NCI-H1436 (cell line): ENCODE results near the gene CHD5.

Experiments used
- DNase-seq: peaks from one replicate; lab custom pipeline; 2025; lab: John Stamatoyannopoulos, UW

CHD5 gene

DNA sequence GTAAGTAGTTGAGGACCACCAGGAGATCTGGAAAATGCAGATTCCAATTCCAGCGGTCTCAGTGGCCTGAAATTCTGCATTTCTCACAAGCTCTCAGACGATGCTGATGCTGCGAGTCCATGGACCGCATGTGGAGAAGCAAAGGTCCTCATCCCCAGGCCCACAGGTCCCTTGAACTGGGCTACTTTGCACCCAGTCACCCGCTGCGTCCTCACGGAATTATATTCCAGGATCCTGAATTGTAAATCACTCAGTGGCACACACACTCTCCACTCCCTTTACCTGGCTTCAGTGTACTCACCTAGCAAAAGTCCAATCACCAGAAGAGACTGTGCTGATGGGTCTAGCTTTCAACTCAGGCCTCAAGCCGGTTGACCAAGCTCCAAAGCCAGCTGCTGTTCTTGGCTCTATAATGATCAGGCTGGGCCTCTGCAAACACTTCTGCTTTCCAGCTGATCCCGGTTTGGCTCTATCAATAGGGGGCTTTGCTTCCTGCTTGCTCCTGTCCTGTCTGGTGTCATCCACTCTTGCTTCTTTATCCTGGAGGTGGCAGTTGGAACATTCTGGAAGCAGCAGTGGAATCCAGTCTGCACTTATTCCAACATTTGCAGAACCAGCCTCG lies 20.2 kb upstream of the CHD5 start:
- DNase-seq: no peak

DNA sequence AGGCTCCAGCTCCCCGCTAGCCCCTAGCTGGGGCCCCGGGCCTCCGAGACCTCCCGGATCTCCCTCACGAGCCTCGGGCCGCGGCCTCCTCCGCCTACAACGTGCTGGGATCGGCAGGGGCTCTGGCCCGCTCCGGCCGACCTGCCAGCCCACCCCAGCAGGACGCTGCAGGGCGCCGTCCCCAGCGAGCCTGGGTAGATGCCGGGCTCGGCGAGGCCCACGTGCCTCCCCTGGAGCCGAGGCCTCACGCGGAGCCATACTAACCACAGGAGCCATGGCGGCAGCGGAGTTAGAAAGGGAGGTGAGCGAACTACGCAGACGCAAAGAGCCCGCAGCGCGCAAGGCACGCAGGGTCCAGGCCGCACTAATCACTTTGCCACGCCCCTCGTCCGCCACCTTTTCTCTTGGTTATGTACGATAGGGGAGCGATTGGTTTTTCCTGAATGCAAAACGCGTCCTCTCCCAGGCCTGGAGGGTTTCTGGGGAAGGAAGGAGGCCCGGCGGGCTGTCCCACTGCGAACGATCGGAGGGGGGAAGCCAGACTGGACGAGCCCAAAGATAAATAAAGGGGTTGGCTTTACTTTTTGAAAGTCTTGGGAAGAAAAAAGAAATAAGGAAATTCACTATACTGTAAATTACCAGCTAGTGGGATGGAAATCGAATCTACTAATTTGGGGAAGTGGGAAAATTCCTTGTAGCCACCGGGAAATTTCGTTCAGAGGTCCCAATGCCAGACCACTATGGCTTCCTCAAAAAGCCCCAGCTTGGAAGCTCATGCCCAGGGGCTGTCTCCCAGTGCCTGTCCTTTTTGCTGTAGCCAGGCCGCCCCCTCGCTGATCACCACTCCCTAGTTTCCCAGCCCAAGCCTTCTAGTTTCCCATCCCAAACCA lies 19.4 kb upstream of the CHD5 start, which contains the start of gene RPL22:
RPL22 (minus strand) TSS at position 298 of the 890 bp plus-strand sequence; CDS start at position 276, 22 bp downstream.
- peak; percentile 98 for DNase-seq

GRCh38 chr1:6198646-6199297 lies 18.7 kb upstream of the CHD5 start:
- no peak for DNase-seq

DNA sequence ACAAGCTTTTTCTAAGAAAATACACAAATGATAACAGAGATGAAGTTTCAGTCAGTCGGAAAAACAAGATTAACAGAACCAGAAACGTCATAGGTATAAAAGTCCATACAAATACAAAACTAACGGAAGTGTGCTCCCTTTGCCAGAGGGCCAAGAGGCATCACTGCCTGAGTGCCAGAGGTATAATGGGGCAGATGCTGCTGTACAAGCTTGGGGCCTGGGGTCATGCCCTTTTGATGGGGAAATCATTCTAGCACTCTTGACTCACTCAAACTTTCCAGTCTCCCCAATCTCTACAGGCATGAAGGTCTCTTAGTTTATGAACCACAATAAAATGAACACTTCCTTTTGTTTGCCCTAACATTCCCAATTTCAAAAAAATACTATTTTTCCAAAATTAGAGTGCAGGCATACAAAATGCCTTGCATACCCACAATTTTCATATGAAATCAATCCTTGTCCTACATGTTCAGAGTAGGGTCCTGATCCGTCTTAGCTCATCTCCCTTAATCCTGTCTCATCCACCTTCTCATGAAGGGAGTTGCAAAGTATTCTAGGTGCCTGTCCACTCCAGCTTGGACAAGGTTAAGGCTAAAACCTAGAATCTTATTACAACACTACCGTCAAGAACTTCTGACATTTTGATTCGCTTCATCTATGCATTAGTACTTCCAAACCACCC lies 17.8 kb upstream of the CHD5 start:
- no peak for DNase-seq

- no peak for DNase-seq
Observed at GRCh38 chr1:6191968-6192367, 11.8 kb upstream of the CHD5 start.

DNA sequence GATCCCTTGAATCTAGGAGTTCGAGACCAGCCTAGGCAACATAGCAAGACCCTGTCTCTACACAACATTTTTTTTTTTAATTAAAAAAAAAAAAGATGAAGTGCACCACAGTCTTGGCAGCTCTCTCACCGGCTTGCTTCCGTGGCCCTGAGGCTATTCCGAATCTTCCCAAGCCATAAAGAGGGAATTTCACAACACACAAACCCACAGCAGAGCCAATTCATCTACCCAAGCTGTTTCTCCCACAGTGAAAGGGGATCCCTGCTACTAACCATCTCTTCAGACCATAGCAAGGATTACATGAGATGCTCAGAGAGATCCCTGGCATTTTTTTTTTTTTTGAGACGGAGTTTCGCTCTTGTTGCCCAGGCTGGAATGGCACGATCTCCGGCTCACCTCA lies 8.3 kb upstream of the CHD5 start:
- no peak for DNase-seq

DNA sequence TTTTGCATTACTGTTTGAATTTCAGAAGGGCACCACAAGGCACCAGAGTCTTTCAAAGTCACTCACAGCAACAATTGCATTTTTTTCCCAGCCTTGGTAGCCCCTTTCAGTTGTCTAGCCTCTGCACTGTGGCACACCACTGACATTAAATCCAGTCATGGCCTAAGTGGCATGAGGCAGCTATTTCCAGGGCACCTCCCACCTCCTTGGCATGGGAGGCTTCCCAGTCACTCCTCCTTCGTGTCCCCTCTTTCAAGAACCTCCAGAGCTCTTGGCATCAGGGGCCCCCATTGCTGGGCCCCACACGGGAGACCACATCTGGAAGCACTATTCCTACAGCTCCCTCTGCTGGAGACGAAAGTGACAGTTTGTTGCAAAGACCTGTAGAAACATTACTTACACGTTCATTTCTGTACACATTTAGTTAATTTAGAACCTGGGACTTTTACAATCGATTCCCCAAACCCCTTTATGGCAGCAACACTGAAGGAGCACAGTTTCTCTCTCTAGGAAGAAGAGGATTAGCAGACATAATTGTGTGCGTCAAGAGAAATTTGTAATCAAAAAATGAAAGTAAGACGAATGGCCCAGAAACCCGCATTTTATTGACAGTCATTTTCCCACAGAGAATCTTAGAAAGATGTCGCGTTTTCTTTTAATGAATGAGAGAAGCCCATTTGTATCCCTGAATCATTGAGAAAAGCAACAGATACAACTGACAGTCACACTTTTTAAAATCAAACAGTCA lies 5.7 kb upstream of the CHD5 start:
- DNase-seq: no peak

DNA sequence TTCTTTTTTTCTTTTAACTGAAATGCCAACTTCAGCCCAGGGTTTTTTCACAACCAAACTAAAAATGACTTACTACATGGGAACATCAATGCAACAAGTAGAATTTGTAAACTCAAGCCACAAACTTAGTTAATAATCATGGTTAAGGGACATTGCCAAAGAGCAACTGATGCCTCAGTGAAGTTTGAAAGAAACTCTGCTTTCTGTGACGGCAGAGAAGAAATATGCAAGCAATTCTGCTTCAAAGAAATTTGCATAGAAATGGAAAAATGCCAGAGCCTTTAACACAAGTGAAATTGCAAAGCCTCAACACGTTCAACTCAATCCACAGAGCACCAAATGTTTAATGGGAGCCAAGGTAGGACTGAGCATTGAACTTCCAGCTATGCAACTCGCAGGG lies 5.0 kb upstream of the CHD5 start:
- DNase-seq: no peak

- no peak for DNase-seq
Observed at GRCh38 chr1:6184083-6184783, 4.1 kb upstream of the CHD5 start.

- DNase-seq: no peak
Observed at GRCh38 chr1:6183520-6183989, 3.4 kb upstream of the CHD5 start.

GRCh38 chr1:6181347-6181770 lies 1.2 kb upstream of the CHD5 start:
- no peak for DNase-seq

- DNase-seq: peak; percentile 30
Observed at GRCh38 chr1:6180707-6181311, 688 bp upstream of the CHD5 start.

DNA sequence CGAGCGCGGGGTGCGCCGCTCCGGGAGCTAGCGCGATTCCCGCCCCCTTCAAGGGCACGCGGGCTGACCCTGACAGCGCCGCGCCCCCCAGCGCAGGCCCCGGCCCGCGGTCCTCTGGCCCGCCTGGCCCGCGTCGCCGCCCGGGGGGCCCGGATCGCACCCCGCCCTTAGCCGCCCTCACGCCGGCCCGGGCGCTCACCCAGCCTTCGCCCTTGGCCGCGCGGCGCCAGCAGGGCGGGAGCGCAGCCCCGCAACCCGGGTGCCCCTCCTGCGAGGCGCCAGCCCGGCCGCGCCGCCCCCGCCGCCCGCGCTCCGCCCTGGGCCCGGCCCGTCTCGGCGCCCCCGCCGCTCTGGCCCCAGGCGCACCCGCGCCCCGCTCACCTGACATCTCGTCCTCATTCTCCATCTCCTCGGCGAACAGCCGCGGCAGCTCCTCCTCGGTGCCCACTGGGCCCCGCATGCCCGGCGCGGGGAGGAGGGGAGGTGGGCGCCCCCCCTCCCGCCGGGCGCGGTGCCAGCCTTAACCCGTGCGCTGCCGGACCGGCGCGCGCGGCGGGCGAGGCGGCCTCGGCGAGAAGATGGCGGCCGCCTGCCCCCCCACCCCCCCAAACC lies 451 bp downstream of the CHD5 start:
- DNase-seq: no peak

DNA sequence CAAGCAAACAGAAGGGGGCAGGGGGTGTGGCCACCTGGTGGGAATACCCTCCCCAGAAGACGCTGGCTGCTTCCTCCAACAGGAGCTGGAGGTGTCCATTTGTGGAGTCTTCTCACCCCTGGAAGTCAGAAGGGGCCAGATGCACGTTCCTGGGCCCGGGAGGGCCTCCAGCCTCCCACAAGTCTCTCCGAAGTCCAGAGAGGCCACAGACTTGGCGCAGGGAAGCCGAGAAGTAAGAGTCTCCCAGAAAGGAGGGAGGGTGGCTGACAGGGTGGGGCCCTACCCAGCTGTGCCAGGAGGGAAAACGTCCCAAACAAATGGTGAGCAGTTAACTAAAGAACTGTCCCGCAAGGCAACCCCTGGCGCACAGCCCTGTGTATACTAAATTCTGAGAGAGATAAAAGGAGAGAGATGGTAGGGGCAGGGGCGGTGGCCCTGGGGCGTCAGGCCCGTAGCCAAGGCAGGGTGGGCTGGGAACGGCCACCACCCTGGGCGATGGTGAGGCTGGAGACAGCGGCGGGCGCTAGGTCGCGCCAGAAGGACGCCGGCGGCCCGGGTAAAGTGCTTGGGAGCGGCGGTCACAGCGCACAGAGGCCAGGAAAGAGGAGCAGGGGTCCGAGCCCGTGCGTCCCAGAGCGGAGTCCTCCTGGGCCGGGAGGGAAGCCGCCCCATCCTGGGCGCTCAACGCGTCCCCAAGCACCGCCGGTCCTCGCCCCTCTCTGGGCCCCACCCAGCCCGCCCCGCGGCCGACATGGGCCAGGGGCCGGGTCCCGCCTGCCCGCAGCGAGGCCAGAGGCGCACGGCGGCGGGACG lies 1.2 kb downstream of the CHD5 start:
- DNase-seq: no peak

DNA sequence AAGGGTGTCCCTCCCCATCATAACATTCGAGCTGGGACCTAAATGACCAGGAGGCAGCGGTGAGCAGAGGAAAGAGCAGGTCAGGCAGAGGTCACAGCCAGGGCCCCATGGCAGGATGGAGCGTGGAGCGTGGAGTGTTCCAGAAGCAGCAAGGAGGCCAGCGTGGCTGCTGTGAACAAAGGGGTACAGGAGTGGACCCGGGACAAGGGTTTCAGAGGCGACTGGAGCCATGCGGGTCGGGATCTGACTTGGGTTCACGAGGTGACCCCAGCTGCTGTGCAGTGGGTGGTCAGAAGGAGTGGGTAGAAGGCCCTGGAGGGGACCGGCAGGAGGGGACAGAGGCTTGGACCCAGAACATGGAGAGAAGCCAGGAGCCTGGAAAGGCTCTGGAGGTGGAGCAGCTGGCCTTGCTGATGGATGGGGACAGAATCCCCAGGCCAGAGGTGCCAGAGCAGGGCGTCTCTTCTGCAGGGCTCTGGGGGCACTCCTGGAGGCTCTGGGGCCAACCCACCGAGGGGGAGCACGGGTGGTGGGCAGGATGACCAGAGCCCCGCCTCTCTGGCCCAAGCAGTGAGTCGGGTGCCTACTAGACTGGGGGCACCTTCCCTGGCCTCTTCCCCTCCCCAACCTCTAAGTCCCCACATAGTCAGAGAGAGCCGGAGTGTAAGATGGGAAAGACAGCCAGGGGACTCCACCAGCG lies 2.3 kb downstream of the CHD5 start:
- DNase-seq: no peak

DNA sequence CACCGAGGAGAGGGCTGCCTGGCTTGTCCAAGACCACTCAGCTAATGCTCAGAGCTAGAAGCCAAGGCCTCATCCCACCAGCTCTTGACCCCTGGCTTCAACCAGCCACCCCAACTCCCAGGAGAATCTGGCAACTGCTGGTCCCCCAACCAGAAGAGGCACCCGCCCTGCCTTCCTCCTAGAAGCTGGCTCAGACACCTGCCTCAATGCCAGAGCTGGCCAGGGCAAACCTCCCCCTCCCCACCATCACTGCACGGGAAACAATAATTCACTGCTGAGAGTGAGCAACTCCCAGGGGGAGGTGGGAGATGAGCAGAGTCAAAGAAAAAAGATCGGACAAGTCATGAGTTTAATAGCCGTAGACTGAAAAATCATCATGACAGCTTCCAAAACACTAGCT lies 3.3 kb downstream of the CHD5 start:
- no peak for DNase-seq

DNA sequence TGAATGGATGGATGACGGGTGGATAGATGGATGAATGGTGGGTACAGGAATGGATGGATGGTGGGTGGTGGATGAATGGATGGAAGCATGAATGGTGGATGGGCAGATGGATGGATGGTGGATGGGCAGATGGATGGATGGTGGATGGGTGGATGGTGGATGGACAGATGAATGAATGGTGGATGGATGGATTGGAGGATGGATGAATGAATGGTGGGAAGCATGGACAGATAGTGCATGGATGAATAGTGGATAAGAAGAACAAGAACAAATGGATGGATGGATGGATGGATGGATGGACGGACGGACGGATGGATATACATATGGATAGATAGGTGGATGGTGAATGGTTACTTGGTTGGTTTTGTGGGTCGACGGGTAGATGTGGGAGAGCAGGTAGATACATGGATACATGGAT lies 4.7 kb downstream of the CHD5 start:
- DNase-seq: no peak

- DNase-seq: no peak
Observed at GRCh38 chr1:6174621-6175410, 5.3 kb downstream of the CHD5 start.
